DMS53 (cell line): Measurements from ENCODE around the gene YAP1.
"Not testable (repeated sequence)": the region's sequence is repeated elsewhere in the genome, so short reads cannot be mapped to it uniquely, and the experiment has no call there.

Experiments used
- DNase-seq: peaks from one replicate; lab custom pipeline; 2025; lab: John Stamatoyannopoulos, UW

Gene YAP1

GRCh38 chr11:102200325-102200724, 90.1 kb downstream of the YAP1 start:
- not testable (repeated sequence) for DNase-seq

GRCh38 chr11:102201776-102202175, 91.5 kb downstream of the YAP1 start:
- DNase-seq, result no peak

DNA sequence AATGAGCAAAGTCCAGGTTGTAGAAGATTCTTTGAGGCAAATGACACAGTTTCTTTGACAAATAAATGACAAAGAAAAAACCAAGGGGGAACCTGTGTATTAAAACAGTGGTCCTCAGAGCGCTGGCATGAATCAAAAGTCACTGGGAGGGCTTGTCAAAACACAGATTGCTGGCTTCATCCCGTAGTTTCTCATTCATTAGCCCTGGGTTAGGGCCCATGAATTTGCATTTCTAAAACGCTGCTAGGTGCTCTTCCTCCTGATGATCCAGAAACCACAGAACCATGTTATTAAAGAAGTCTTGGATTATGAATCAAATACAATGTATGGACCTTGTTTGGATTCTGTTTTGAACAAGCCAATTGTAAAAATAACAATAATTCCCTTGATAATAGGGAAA, 92.7 kb downstream of the YAP1 start:
- no peak for DNase-seq

GRCh38 chr11:102204174-102204573, 93.9 kb downstream of the YAP1 start:
- DNase-seq, result no peak

- no peak for DNase-seq
These were observed 95.6 kb downstream of the YAP1 start for GRCh38 chr11:102205805-102206204.

DNA sequence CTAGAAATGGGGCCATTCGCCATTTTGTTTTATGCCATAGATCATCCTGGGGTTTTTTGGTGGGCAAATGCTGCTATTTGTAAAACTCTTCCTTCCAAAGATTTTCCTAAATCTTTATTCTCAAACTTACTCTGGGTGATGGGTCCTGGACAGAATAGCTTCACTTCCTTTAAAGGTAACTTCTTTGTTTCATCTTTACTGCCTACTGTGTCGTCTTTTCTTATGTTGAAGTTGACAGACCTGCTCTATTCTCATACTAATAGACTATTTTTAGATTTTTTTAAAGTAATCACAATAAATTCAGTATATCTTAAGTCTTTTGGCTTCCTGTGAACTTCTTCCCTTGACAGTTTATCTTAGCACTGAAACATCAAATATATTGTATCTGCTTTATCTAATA, 98.6 kb downstream of the YAP1 start:
- DNase-seq, result no peak

DNA sequence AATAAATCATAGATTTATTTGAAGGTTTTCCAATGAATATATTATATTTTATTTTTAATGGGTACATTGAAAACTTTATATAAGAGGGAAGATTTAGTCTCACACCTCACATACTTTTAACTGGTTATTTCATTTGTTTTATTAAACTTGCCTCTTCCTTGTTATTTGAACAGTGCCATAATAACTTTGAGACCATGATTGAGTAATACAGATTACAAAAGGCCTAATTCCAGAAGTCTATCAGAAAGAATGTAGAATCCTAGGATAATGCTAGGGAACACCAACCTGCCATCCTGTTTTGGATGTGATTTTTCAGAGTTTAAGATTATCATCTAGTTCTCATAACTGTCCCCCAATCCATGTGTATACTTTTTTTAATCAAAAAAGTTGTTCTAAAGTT, 104.4 kb downstream of the YAP1 start:
- no peak for DNase-seq

DNA sequence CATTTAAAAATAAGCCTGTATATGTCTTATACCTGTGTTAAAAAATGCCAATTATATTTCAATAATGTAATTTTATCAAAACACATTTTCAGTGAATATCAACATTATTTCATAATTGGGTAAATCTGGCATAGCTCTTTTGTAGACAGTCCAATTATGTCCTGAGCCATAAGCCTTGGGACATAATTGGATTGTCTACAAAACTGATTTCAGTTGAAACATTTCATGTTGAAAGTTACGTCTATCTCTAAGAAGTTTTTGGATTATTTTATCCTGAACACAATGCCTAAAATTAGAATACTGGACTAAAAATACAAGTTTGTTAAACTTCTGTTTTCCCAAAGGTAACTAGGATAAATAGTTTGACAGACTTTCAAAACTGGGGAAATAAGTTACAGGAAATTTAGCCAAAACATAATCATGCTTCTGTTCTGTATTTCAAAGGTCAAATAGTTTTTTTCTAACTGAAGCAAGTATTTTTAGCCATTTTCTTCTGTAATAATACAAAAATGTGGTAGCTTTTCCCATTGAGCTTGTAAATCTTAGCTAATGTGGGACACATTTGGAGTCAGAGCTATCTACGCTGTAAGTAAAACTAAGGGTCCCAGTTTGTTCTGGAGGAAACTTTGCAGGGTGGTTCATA, 106.3 kb downstream of the YAP1 start:
- no peak for DNase-seq

GRCh38 chr11:102220728-102221467, 110.7 kb downstream of the YAP1 start:
- DNase-seq, result no peak

DNA sequence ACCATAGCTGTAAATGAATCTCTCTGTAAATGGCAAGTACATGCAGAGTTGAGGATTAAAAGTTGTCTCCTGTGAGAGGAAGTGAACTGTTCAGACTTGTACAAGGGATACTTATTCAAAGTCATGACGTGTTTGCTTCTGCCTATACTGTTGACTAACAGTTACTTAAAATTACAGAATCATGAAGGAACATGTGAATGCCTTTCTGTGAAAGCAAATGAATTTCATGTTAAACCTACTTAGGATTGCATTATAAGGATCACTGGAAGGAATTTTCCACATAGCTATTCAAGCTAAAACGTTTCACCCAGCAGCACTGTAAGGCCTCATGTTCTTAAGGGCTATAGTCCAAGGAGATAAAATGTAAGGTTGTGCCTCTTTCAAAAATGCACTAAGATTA, 113.6 kb downstream of the YAP1 start:
- no peak for DNase-seq

DNA sequence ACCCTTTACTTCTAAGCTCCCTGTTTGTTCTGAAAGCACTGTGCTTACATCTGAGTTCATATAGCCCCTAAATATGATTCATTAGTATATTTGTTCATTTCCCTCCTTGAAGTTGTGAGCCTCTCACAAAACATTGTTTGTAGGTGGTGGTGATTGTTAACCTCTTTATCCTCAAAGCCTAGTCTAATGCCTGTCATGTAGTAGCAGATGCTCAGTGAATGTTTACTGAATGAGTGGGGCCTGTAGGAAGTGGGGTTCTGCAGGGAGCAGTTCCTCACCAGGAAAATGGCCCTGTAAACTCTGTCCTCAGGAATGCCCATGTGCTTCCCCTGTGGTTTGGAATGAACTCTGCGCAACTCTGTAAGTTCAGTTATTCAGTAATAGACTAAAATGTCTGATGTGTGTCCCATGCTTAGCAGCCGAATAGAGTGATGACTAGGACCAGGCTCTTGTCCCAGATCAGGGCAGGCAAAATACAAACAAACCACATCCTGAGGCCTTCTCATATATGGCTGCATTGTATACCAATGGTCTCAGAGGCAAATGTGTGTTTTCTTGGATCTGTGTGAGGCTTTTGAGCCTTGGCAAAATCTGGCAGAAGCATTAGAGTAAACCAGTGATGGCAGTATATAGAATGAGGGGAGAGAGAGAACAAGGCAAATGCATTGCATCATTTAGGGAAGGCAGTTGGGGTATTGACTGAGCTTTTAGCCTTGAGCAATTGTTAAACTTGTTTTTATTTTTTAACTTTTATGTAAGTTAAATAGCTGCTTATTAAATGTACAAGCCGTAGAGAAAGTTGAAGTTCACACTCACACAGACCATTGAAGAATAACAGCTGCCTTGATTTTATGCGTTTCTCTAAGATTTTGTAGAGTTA, 115.7 kb downstream of the YAP1 start:
- DNase-seq, result no peak

DNA sequence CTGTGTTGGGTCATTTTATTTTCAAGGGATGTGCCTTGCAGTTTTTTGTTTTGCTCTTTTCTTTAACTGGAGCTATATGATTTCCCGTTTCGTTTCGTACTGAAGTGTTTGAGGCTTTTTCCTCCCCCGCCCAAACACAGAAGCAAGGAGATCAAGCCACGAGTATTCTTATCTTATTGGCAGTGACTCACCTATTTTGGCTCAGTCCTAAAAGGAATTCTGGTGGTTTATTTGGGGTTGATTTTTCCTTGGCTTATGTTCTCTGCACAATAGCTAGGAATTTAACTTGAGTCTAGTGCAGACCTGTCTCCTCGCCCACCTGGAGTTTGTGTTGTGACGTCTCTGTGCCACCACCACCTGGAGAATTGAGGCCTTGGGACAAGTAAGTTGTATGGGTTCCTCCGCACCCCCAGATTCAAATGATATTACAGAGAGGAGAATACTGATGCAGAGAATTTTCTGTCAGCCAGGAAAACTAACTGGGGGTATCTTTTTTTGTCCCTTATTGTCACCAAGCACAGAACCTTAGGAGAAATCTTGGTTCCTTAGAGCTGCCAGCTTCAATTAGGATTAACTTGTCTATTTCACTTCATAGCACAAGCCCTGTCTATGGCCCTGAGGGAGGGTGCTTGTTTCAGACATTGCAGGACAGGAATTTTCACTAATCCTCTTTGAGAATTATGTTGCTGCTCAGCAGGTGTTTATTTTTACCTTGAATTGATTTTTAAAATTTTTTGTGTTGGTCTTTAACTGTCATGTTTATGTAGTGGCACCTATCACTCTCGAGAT, 116.6 kb downstream of the YAP1 start:
- no peak for DNase-seq

- DNase-seq, result no peak
These were observed 119.4 kb downstream of the YAP1 start for GRCh38 chr11:102229510-102230123.

- DNase-seq, result peak; percentile 26
These were observed 119.9 kb downstream of the YAP1 start for GRCh38 chr11:102230186-102230585.

- no peak for DNase-seq
These were observed 120.7 kb downstream of the YAP1 start for GRCh38 chr11:102230911-102231310.

DNA sequence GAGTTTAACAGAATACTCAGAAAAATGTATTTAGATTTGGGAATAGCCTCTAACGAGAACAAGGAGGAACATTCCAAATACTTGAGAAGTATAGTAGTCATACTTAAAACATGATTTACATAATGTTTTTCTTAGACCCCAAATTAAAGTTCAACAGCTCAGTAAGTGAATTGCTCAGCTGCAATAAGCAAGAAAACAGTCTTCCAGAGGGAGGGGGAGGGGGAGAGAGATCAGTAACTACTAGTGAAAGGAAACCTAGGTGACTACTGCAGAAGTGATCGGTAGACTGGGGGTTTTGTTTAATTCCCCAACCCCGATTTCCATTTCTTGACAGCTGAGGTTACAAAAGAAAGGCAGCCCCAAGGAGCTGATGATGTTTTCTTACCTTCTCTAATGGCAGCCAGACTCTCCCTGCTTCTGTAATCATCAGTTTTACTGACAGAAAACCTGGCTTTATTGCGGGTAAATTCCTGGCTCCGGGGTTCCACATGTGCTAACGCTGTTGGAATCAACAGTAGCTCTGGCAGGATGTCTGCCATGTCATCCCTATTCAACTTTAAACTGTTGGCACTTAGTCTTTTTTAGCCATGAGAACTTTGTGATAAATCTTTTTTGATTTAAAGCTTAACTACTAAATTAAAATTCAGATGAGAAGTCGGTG, 124.7 kb downstream of the YAP1 start:
- DNase-seq, result no peak

GRCh38 chr11:102237096-102237735, 127.0 kb downstream of the YAP1 start:
- no peak for DNase-seq

DNA sequence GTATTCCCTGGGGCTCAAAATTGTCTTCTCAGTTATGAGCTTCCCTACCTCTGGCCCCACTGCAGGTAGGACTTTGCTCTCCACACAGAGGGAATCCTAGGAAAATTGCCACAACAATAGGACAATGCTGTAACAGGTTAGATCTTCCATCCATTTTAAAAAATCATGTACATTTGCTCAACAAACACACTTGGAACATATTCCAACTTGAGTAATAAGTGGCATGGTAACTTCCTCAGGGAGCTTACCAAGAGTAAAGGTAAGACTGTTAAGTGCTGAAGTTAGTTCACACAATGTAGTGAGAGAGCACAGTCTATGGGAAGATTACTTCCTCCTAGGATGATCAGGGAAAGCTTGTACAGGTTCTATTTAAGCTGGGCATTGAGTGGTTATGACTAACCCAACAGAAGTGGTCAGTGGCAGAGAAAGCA, 128.2 kb downstream of the YAP1 start:
- DNase-seq, result peak; percentile 79

DNA sequence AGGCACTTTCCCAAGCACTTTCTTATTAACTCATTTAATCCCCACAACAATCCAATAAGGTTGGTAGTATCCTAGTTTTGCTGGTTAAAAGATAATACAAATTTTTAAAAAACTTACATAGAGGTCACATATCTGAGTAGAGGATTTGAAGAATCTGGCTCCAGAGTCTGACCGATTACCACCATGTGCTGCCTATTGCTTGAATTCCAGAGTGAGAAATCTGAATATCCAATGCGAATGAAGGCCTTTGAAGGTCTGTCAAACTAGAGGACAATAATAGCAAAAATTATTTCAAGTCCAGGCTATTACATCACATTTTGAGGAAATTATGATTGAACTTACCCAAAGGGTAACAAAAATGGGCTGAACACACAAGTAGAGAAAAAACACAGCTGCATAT, 129.2 kb downstream of the YAP1 start:
- DNase-seq, result no peak

DNA sequence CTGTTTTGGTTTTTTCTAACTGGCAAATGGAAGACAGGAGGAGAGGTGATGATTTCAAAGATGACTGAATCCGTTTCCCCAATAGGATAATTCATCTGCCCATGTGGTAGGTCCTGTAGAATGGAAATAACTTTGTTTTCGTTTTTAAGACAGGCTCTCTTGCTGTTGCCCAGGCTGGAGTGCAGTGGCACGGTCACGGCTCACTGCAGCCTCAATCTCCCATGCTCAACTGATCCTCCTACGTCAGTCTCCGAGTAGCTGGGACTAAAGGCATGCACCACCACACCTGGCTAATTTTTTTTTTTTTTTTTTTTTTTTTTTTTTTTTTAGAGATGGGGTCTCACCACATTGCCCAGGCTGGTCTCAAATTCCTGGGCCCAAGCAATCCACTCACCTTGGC, 129.7 kb downstream of the YAP1 start:
- peak; percentile 60 for DNase-seq
